Uterus (tissue), 2 donors: ENCODE measurements around the gene MRNIP.

Experiments
- POLR2A ChIP-seq, 2 donors: fragments of 450-650 bp; IDR thresholded peaks; one replicate each; pipeline ENCODE4 v1.6.1; 2016; ENCODE audit warnings: antibody characterized with exemption in 2 of 2, mild to moderate bottlenecking in 1 of 2, moderate library complexity in 1 of 2
- TF ChIP-seq, protein P1 (sequence below), 4 experiments: fragments of 200-600 bp in 2 of 4; fragments of 450-650 bp in 2 of 4; sonication (generic) in 2 of 4; IDR thresholded peaks; one replicate each; pipeline ENCODE4 v1.5.1; 2016 to 2019; ENCODE audit warnings: antibody characterized with exemption in 4 of 4, mild to moderate bottlenecking in 2 of 4, moderate library complexity in 1 of 4

DNA sequence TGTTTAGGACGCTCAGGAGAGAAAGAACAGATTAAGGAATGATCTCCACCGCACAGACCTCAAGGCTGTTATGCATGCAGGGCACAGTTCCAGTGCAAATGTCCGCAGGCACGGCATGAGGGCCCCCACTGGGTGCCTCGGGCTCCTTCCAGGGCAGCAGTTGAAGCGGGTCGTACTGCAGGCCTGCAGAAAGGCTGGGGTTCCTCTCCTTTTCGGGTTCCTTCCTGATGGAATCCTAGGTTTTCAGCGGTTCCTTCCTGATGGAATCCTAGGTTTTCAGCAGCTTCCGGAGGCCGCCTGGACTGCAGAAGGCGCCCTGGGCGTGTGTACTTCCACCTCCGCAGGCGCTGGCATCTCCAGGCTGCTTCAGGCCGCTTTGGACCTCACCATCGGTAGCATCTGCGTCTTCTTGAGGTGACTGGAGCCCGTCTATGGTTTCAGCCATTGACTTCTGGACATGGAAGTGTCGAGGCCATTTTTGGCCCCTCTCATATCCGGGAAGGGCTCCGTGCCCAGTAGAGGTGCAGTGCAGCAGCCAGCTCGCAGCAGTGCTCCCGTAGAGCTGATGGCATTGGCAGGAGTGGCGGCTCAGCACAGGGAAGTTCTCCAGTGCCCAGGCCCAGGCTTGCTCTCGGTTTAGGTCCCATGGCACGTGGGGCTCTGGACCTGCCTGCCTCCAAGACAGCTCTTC lies 46.3 kb downstream of the MRNIP start:
- TF ChIP-seq, protein P1, sequence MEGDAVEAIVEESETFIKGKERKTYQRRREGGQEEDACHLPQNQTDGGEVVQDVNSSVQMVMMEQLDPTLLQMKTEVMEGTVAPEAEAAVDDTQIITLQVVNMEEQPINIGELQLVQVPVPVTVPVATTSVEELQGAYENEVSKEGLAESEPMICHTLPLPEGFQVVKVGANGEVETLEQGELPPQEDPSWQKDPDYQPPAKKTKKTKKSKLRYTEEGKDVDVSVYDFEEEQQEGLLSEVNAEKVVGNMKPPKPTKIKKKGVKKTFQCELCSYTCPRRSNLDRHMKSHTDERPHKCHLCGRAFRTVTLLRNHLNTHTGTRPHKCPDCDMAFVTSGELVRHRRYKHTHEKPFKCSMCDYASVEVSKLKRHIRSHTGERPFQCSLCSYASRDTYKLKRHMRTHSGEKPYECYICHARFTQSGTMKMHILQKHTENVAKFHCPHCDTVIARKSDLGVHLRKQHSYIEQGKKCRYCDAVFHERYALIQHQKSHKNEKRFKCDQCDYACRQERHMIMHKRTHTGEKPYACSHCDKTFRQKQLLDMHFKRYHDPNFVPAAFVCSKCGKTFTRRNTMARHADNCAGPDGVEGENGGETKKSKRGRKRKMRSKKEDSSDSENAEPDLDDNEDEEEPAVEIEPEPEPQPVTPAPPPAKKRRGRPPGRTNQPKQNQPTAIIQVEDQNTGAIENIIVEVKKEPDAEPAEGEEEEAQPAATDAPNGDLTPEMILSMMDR (IDR thresholded peaks at IDR 0.05) = no peak
- TF ChIP-seq POLR2A (IDR thresholded peaks at IDR 0.05) = no peak
